Thyroid gland (tissue), 4 donors: ENCODE results near the gene FRMD8.

Source experiments
- CTCF ChIP-seq, 6 experiments: fragments of 200-600 bp in 3 of 6; fragments of 450-650 bp in 3 of 6; sonication (generic) in 3 of 6; IDR thresholded peaks; one replicate each; pipeline ENCODE4 v1.5.1; 2016 to 2019; ENCODE audit warnings: antibody characterized with exemption in 6 of 6, mild to moderate bottlenecking in 2 of 6, inconsistent platforms in 1 of 6, moderate library complexity in 1 of 6
- POLR2A ChIP-seq, 2 donors: fragments of 450-650 bp; IDR thresholded peaks; one replicate each; pipeline ENCODE4 v1.6.1; 2017; ENCODE audit warnings: antibody characterized with exemption in 2 of 2, mild to moderate bottlenecking in 2 of 2, moderate library complexity in 1 of 2

DNA sequence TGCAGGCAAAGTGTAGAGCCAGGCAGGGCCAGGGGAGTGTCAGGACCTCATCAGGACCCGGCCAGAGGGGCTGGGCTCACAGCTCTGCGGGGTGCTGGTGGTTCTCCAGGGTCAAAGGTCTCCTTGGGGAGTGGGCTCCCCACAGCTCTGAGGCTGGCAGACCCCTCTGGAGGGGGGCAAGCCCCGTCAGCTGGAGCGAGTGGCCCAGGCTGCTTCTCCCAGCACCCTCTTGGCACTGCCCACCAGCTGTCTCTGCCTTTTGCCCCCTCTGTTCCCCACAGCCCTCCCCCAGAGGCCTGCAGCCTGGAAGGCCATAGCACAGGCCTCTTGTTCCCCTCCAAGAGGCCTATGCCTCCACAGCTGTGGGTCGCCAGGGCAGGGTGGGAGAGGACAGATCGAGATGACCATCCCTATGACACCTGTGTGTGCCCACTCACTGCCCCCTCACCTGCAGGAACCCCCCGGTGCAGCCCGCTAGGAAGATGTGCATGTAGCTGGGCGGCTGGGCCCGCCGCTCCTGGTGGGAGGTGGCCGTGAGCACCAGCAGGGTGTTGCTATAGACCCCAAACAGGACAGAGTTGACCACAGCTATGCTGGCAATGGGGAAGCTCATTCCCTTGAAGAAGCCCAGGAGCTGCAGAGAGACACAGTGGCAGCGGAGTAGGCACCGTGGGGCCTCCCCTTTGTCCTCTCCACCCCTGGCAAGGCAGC lies 7.4 kb upstream of the FRMD8 start:
- no peak for TF ChIP-seq CTCF (IDR thresholded peaks at IDR 0.05)
- no peak for TF ChIP-seq POLR2A (IDR thresholded peaks at IDR 0.05)
